HCT116 (cell line): ENCODE measurements around the gene ESPNL. TPM values are rescaled to one million over a fixed set of nuclear protein-coding genes. Genes with fewer than 3 reads are reported as not detected.

Experiments used
- ATAC-seq: fragments of 200-7000 bp; cut with Tn5 transposase; 2 replicates; pipeline ENCODE4 v1.9.1; 2020; ENCODE audit warnings: mild to moderate bottlenecking, moderate library complexity
- BruUV-seq: library from RNA; stranded (reverse); fragments of 400-500 nt; replicated peaks from 2 replicates; lab custom pipeline; 2021; lab: Mats Ljungman, UMichigan
- CTCF ChIA-PET: fragments of 300-600 bp; sonication (Branson Sonifier 250); formaldehyde crosslinking; loops from one replicate; lab custom pipeline; 2021; ENCODE audit warnings: antibody characterized with exemption; lab: Charles Lee
- POLR2A ChIA-PET: fragments of 300-600, 350-600 bp; sonication (Branson Sonifier 250); formaldehyde crosslinking; loops from one replicate; lab custom pipeline; 2021; ENCODE audit warnings: antibody characterized with exemption; lab: Charles Lee
- RAD21 ChIA-PET, 2 experiments: fragments of 300-600 bp; sonication (Branson Sonifier 250); formaldehyde crosslinking; loops; one replicate each; lab custom pipeline; 2023; ENCODE audit warnings: low total read pairs in 2 of 2; ENCODE audit not compliant: uncharacterized antibody in 2 of 2, unreplicated experiment in 2 of 2, low non-redundant PET in 1 of 2; lab: Charles Lee
- DNase-seq: peaks from one replicate; pipeline ENCODE4 v3.0.0-alpha.2; 2010; ENCODE audit warnings: low read depth, low spot score
- H2AFZ ChIP-seq: fragments of 200-600 bp; shearing (Covaris generic), sonication (generic); 2 replicates; pipeline ENCODE4 v1.6.1; 2017; ENCODE audit warnings: low read depth, mixed run types, mixed read lengths, antibody characterized with exemption, low read length; ENCODE audit not compliant: poor library complexity, severe bottlenecking
- H3K27ac ChIP-seq: 2 replicates; pipeline ENCODE4 v1.5.1; 2012; ENCODE audit warnings: low read depth, low read length
- H3K27me3 ChIP-seq: fragments of 200-600 bp; sonication (generic); 2 replicates; pipeline ENCODE4 v1.6.1; 2016; ENCODE audit warnings: mixed run types, low read length, mixed read lengths; ENCODE audit not compliant: insufficient read depth
- H3K36me3 ChIP-seq, 2 experiments: fragments of 200-500 bp in 1 of 2; fragments of 200-600 bp in 1 of 2; sonication (Bioruptor generic) in 1 of 2; sonication (generic) in 1 of 2; 2 replicates each; pipeline versions ENCODE4 v1.5.1 to v1.6.1; 2014 to 2016; ENCODE audit warnings: low read length in 2 of 2, inconsistent platforms in 1 of 2, mixed read lengths in 1 of 2, mixed run types in 1 of 2; ENCODE audit not compliant: insufficient read depth in 2 of 2, control insufficient read depth in 1 of 2
- H3K4me1 ChIP-seq, 2 experiments: fragments of 200-600 bp in 1 of 2; sonication (generic) in 1 of 2; 2 replicates each; pipeline versions ENCODE4 v1.5.1 to v1.6.1; 2012 to 2017; ENCODE audit warnings: low read length in 2 of 2, inconsistent platforms in 1 of 2, mild to moderate bottlenecking in 1 of 2, mixed read lengths in 1 of 2, mixed run types in 1 of 2, moderate library complexity in 1 of 2; ENCODE audit not compliant: insufficient read depth in 2 of 2, control insufficient read depth in 1 of 2
- H3K4me2 ChIP-seq: fragments of 200-600 bp; sonication (generic); 2 replicates; pipeline ENCODE4 v1.6.1; 2017; ENCODE audit warnings: mixed run types, low read length, mixed read lengths
- H3K4me3 ChIP-seq, 2 experiments: fragments of 200-600 bp in 1 of 2; sonication (generic) in 1 of 2; replicated peaks in 1 of 2; 2 replicates each; pipeline ENCODE4 v1.5.1; 2011 to 2016; ENCODE audit warnings: low read length in 2 of 2, control low read depth in 1 of 2, low read depth in 1 of 2, mild to moderate bottlenecking in 1 of 2, mixed read lengths in 1 of 2, mixed run types in 1 of 2
- H3K79me2 ChIP-seq: fragments of 200-600 bp; sonication (generic); 2 replicates; pipeline ENCODE4 v1.6.1; 2017; ENCODE audit warnings: mild to moderate bottlenecking, mixed run types, low read length, moderate library complexity, mixed read lengths; ENCODE audit not compliant: insufficient read depth
- H3K9ac ChIP-seq: fragments of 200-600 bp; sonication (generic); 2 replicates; pipeline ENCODE4 v1.6.1; 2016; ENCODE audit warnings: low read length, mixed read lengths
- H3K9me2 ChIP-seq: fragments of 200-600 bp; sonication (generic), shearing (Covaris generic); 2 replicates; pipeline ENCODE4 v1.6.1; 2017; ENCODE audit warnings: mixed run types, mild to moderate bottlenecking, moderate library complexity; ENCODE audit not compliant: insufficient read depth
- H3K9me3 ChIP-seq, 2 experiments: fragments of 200-500 bp in 1 of 2; fragments of 200-600 bp in 1 of 2; sonication (Bioruptor generic) in 1 of 2; sonication (generic) in 1 of 2; 2 replicates each; pipeline ENCODE4 v1.6.1; 2014 to 2017; ENCODE audit warnings: low read length in 2 of 2, mixed read lengths in 2 of 2, inconsistent platforms in 1 of 2, low read depth in 1 of 2, mild to moderate bottlenecking in 1 of 2, mixed run types in 1 of 2, moderate library complexity in 1 of 2; ENCODE audit not compliant: control insufficient read depth in 1 of 2, insufficient read depth in 1 of 2
- H4K20me1 ChIP-seq: fragments of 200-600 bp; sonication (generic), shearing (Covaris generic); 2 replicates; pipeline ENCODE4 v1.6.1; 2017; ENCODE audit warnings: mixed run types, mild to moderate bottlenecking, moderate library complexity; ENCODE audit not compliant: insufficient read depth
- ATF3 ChIP-seq: IDR thresholded peaks from 2 replicates; pipeline ENCODE4 v1.6.1; 2012
- CBX3 ChIP-seq: IDR thresholded peaks from 2 replicates; pipeline ENCODE4 v1.6.1; 2012; ENCODE audit warnings: low read depth
- CEBPB ChIP-seq: IDR thresholded peaks from 2 replicates; pipeline ENCODE4 v1.6.1; 2012; ENCODE audit warnings: low read depth
- CTCF ChIP-seq, 3 experiments: fragments of 200-600 bp in 1 of 3; sonication (generic) in 1 of 3; IDR thresholded peaks in 2 of 3; conservative IDR thresholded peaks in 1 of 3; 2 replicates each; pipeline ENCODE4 v1.5.1; 2012 to 2017; ENCODE audit warnings: low read depth in 2 of 3, low read length in 2 of 3, antibody characterized with exemption in 1 of 3, borderline replicate concordance in 1 of 3, control low read depth in 1 of 3, mild to moderate bottlenecking in 1 of 3, mixed read lengths in 1 of 3, mixed run types in 1 of 3, moderate library complexity in 1 of 3; ENCODE audit not compliant: insufficient read depth in 1 of 3
- EGR1 ChIP-seq: IDR thresholded peaks from 2 replicates; pipeline ENCODE4 v1.6.1; 2012; ENCODE audit warnings: low read depth
- EZH2phosphoT487 ChIP-seq: fragments of 200-600 bp; IDR thresholded peaks from 2 replicates; pipeline ENCODE4 v1.6.1; 2018; ENCODE audit warnings: antibody characterized with exemption, borderline replicate concordance
- MAX ChIP-seq: IDR thresholded peaks from 2 replicates; pipeline ENCODE4 v1.6.1; 2012
- POLR2A ChIP-seq: IDR thresholded peaks from 2 replicates; pipeline ENCODE4 v1.7.0; 2011; ENCODE audit warnings: borderline replicate concordance; ENCODE audit not compliant: insufficient read depth, insufficient read length; ENCODE audit errors: extremely low read depth
- POLR2AphosphoS5 ChIP-seq: IDR thresholded peaks from 2 replicates; pipeline ENCODE4 v1.6.1; 2011; ENCODE audit warnings: mild to moderate bottlenecking, low read depth, low read length, moderate library complexity
- SIN3A ChIP-seq: IDR thresholded peaks from 2 replicates; pipeline ENCODE4 v1.6.1; 2012; ENCODE audit warnings: low read depth
- SRF ChIP-seq: IDR thresholded peaks from 2 replicates; pipeline ENCODE4 v1.6.1; 2012; ENCODE audit warnings: low read depth
- TCF7L2 ChIP-seq: IDR thresholded peaks from 2 replicates; pipeline ENCODE4 v1.7.0; 2011; ENCODE audit warnings: borderline replicate concordance, inconsistent platforms; ENCODE audit not compliant: insufficient read depth, insufficient read length; ENCODE audit errors: extremely low read depth
- YY1 ChIP-seq: IDR thresholded peaks from 2 replicates; pipeline ENCODE4 v1.6.1; 2011; ENCODE audit warnings: low read length, low read depth, moderate library complexity, mild to moderate bottlenecking; ENCODE audit not compliant: insufficient replicate concordance; ENCODE audit errors: extremely low read depth
- ZBTB33 ChIP-seq: IDR thresholded peaks from 2 replicates; pipeline ENCODE4 v1.6.1; 2011; ENCODE audit warnings: mild to moderate bottlenecking, low read length, moderate library complexity; ENCODE audit not compliant: insufficient replicate concordance; ENCODE audit errors: extremely low read depth
- ZFX ChIP-seq: fragments of 450-650 bp; IDR thresholded peaks from 2 replicates; pipeline ENCODE4 v1.6.1; 2017
- ZNF274 ChIP-seq: fragments of 200-500 bp; sonication (Bioruptor generic); IDR thresholded peaks from 2 replicates; pipeline ENCODE4 v1.6.1; 2014; ENCODE audit warnings: mild to moderate bottlenecking, low read depth, low read length, inconsistent platforms
- intact Hi-C: fragments of 100-400 bp; cut with micrococcal nuclease; formaldehyde crosslinking; loops from 2 replicates; pipeline ENCODE4 v1.10.0; 2022
- total RNA-seq: library from RNA; stranded (reverse); gene quantifications from one replicate; pipeline ENCODE4 v1.2.1, GENCODE V29; 2021; ENCODE audit not compliant: unreplicated experiment

ESPNL gene
- total RNA-seq, 1 experiment from 2014 or later, result 0.22 TPM

DNA sequence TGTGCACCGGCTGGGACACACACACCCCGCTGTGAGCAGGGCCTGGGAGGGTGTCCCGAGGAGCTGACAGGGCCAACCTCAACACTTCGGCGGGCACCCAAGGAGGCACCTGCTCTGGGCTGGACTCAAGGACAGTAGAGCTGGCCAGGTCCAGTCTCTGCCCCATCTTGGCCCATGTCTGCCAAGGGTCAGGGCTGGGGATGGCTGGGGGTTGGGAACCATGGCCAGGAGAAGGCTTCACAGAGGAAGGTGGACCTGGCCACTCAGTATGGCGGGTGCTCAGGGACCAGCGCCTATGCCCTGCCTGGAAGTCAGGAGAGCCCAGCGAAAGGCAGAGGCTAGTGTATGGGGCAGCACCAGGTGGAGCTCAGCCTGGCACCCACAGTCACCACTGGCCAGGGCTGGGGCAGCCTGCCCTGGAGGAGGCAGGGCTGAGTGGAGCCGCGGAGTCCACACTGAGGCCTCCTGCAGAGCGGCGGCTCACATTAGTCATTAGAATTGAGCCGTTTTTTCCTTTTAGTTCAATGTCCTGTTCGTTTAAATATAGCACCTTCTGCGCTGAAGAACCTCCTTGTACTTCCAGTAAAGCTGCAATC, 62.8 kb downstream of the ESPNL start:
- H3K4me2 ChIP-seq, result no peak overlapping the region
- ChIA-PET CTCF (no interaction called here), RAD21 (no interaction called here), POLR2A (no interaction called here)
- H4K20me1 ChIP-seq, result no peaks in the 10 kb centered on the region
- H3K27me3 ChIP-seq, result no peaks in the 10 kb centered on the region
- BruUV-seq, result no TSS peak
- no peak for ATAC-seq
- no peaks in the 10 kb centered on the region for H3K79me2 ChIP-seq
- H2AFZ ChIP-seq, result no peak overlapping the region
- H3K36me3 ChIP-seq, result no peaks in the 10 kb centered on the region
- H3K9me3 ChIP-seq, result no peaks in the 10 kb centered on the region
- intact Hi-C loops, result no loop called here
- no peak overlapping the region for H3K9ac ChIP-seq
- no peak for DNase-seq
- H3K9me2 ChIP-seq, result no peaks in the 10 kb centered on the region
- peaks cover 4 to 12% of the 10 kb centered on the region in 2 experiments; a peak in 3 of 4 replicates for H3K4me1 ChIP-seq
- H3K4me3 ChIP-seq, result no peak overlapping the region
- H3K27ac ChIP-seq, result no peak overlapping the region
- TF ChIP-seq TCF7L2 (no peak), ZFX (no peak)

DNA sequence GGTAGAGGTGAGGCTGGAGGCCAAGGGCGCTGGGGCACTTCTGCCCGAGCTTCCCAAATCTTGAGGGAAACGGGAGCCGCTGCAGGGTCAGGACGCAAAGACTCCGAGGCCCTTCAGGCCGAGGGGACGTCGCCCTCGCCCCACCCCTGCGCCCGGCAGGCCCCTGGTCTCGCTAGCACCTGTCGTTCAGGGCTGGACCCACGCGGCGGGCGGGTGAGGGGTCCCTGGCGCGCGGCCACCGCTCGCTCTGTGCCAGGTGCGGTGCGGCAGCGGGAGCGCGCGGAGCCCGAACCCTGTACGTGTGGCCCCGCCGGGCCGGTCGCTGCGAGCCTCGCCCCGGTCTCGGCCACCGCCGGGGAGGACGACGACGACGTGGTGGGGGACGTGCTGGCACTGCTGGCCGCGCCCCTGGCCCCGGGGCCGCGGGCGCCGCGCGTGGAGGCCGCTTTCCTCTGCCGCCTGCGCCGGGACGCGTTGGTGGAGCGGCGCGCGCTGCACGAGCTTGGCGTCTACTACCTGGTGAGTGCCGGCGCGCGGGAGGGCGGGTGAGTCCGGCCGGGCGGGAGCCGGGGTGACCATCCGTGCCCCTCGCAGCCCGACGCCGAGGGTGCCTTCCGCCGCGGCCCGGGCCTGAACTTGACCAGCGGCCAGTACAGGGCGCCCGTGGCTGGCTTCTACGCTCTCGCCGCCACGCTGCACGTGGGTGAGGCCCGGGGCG, 63.5 kb downstream of the ESPNL start:
- intact Hi-C loops, result no loop called here
- Histone ChIP-seq H3K4me2 (no peak overlapping the region), H3K9me3 (no peaks in the 10 kb centered on the region), H3K79me2 (no peaks in the 10 kb centered on the region), H4K20me1 (no peaks in the 10 kb centered on the region), H3K4me3 (no peak overlapping the region), H3K9ac (no peak overlapping the region), H3K27ac (no peak overlapping the region), H3K4me1 (peaks cover 4 to 12% of the 10 kb centered on the region in 2 experiments; a peak in 3 of 4 replicates), H3K9me2 (no peaks in the 10 kb centered on the region), H2AFZ (no peak overlapping the region), H3K27me3 (no peaks in the 10 kb centered on the region), H3K36me3 (no peaks in the 10 kb centered on the region)
- ChIA-PET CTCF (no interaction called here), RAD21 (no interaction called here), POLR2A (no interaction called here)
- DNase-seq (no peak), ATAC-seq (no peak)
- no TSS peak for BruUV-seq
- TF ChIP-seq POLR2A (no peak), EZH2phosphoT487 (no peak), ZBTB33 (no peak), CBX3 (no peak), ATF3 (no peak), SIN3A (no peak), CTCF (IDR thresholded peaks at IDR 0.05 in 2 of 3, conservative IDR thresholded peaks at IDR 0.05 in 1 of 3; ENCODE audit: borderline replicate concordance in 1 of 3, insufficient read depth in 1 of 3, low read depth in 2 of 3, low read length in 2 of 3) (no peak), POLR2AphosphoS5 (no peak), SRF (no peak), MAX (no peak), ZNF274 (no peak), YY1 (no peak), CEBPB (no peak), EGR1 (no peak)
